MG63 (cell line): ENCODE data around the gene PRKAG2. TPM values are rescaled to one million over a fixed set of nuclear protein-coding genes. Genes with fewer than 3 reads are reported as not detected.

Source experiments
- DNase-seq: peaks from one replicate; pipeline ENCODE4 v3.0.0-alpha.2; 2020
- H3K27me3 ChIP-seq: fragments of 250-450 bp; sonication (Bioruptor Pico); 2 replicates; pipeline ENCODE4 v1.5.1; 2020; ENCODE audit warnings: mild to moderate bottlenecking, moderate library complexity
- H3K36me3 ChIP-seq: fragments of 250-450 bp; sonication (Bioruptor Pico); 2 replicates; pipeline ENCODE4 v1.5.1; 2020; ENCODE audit warnings: mild to moderate bottlenecking, moderate library complexity
- H3K4me3 ChIP-seq: fragments of 250-450 bp; sonication (Bioruptor Pico); 2 replicates; pipeline ENCODE4 v1.5.1; 2020; ENCODE audit warnings: mild to moderate bottlenecking, moderate library complexity
- H3K9me3 ChIP-seq: fragments of 250-450 bp; sonication (Bioruptor Pico); 2 replicates; pipeline ENCODE4 v1.5.1; 2020; ENCODE audit warnings: mild to moderate bottlenecking, moderate library complexity
- total RNA-seq: library from RNA; depleted of rRNA; stranded (reverse); fragments of >200 nt; shearing (Covaris generic); gene quantifications from 2 replicates; pipeline ENCODE4 v1.2.3, GENCODE V29; 2014; ENCODE audit warnings: low replicate concordance

PRKAG2 gene
- total RNA-seq, 1 experiment from 2014 or later = 15.2 TPM

- Histone ChIP-seq H3K36me3 (no peaks in the 10 kb centered on the region), H3K27me3 (no peaks in the 10 kb centered on the region), H3K4me3 (no peak overlapping the region), H3K9me3 (peaks cover 2% of the 10 kb centered on the region; the same call in 1 of the 2 replicates)
- no peak for DNase-seq
Observed at GRCh38 chr7:151645311-151645710, 231.6 kb downstream of the PRKAG2 start.

DNA sequence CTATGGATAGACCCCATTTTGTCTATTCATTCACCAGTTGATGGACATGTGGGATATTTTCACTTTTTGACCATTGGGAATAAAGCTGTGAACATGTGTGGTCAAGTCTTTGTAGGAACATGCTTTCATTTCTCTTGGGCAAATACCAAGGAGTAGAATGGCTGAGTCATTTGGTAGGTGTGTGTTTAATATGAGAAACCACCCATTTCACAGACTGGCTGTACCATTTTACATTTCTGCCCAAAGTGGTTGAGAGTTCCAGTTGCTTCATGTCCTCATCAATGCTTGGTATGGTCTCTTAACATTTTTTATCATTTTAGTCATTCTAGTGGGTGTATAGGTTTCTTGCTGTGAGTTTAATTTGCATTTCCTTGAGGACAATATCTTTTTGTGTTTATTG lies 232.4 kb downstream of the PRKAG2 start:
- Histone ChIP-seq H3K9me3 (peaks cover 2% of the 10 kb centered on the region; the same call in 1 of the 2 replicates), H3K27me3 (no peaks in the 10 kb centered on the region), H3K36me3 (no peaks in the 10 kb centered on the region), H3K4me3 (no peak overlapping the region)
- no peak for DNase-seq

DNA sequence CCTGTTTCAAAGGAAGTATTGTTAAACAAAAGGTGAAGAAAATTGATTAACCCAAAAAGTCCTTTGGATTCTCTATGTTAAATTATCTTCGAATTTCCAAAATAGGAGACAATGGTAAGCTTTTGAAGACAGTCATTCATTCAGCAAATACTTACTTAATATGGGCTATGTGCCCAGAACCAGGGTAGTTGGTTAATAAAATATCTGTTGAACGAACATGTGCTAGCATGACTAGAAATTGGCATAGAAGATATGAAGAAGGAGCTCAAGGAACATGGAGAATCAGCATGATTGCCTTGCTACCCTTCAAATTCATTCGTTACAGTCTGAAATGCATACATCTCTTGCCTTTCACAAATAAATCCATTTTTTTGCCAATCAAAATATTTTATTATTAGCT lies 234.2 kb downstream of the PRKAG2 start:
- Histone ChIP-seq H3K27me3 (no peaks in the 10 kb centered on the region), H3K9me3 (peaks cover 2% of the 10 kb centered on the region; the same call in 1 of the 2 replicates), H3K36me3 (no peaks in the 10 kb centered on the region), H3K4me3 (no peak overlapping the region)
- DNase-seq = no peak

DNA sequence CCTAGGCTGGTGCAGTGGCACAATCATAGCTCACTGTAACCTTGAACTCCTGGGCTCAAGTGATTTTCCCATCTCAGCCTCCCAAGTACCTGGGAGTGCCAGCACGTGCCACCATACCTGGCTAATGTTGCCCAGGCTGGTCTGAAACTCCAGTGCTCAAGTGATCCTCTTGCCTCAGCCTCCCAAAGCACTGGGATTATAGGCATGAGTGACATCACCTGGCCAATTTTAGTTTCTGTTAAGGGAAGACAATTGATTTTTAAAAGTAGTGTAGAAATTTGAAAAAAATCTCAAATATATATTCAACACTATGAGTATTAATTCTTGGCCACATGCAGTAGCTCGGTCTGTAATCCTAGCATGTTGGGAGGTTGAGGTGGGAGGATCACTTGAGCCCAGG lies 235.3 kb downstream of the PRKAG2 start:
- peaks cover 2% of the 10 kb centered on the region; the same call in 1 of the 2 replicates for H3K9me3 ChIP-seq
- no peak overlapping the region for H3K4me3 ChIP-seq
- no peaks in the 10 kb centered on the region for H3K27me3 ChIP-seq
- no peak for DNase-seq
- H3K36me3 ChIP-seq = no peaks in the 10 kb centered on the region

DNA sequence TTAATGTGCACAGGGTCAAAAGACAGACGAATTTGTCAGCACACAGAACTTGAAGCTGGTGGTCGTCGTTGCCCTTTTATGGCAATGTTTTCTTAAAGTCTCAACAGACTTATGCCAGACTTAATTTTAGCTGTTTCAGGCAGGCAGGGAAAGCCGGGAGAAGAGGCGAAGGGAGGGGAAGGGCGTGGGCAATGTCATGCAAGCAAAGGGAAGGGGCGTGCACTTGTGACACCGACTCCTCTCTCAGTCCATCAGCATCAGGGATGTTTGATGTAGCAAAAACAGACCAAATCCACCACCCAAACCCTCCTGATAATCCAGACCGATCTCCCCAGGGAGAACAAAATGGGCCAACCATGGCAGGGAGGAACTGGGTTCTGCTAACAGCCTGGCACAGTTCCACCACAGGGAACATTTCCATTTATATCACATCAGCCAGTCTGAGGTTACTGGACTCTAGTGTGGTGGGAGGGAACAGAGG lies 239.1 kb downstream of the PRKAG2 start:
- no peak for DNase-seq

DNA sequence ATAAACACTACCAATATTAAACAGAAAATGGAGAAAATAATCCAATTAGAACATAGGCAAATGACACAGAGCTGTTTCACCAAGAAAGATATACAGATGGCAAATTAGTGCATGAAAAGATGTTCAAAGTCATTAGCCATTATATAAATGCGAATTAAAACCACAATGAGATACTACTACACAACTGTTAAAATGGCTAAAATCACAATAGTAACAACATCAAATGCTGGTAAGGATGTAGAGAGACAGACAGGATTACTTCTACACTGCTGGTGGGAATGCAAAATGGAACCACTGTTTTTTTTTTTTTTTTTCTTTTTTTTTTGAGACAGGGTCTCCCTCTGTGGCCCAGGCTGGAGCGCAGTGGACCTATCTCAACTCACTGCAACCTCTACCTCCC lies 242.3 kb downstream of the PRKAG2 start:
- H3K9me3 ChIP-seq = no peaks in the 10 kb centered on the region
- no peaks in the 10 kb centered on the region for H3K36me3 ChIP-seq
- H3K4me3 ChIP-seq = no peak overlapping the region
- no peak for DNase-seq
- no peaks in the 10 kb centered on the region for H3K27me3 ChIP-seq

More for the DNA sequence above, 239.1 kb downstream of the PRKAG2 start:
- Histone ChIP-seq H3K9me3 (no peaks in the 10 kb centered on the region), H3K36me3 (no peaks in the 10 kb centered on the region), H3K4me3 (no peak overlapping the region), H3K27me3 (no peaks in the 10 kb centered on the region)

GRCh38 chr7:151633516-151633812 lies 243.5 kb downstream of the PRKAG2 start:
- DNase-seq = no peak
- Histone ChIP-seq H3K36me3 (no peaks in the 10 kb centered on the region), H3K27me3 (no peaks in the 10 kb centered on the region), H3K4me3 (no peak overlapping the region), H3K9me3 (no peaks in the 10 kb centered on the region)

DNA sequence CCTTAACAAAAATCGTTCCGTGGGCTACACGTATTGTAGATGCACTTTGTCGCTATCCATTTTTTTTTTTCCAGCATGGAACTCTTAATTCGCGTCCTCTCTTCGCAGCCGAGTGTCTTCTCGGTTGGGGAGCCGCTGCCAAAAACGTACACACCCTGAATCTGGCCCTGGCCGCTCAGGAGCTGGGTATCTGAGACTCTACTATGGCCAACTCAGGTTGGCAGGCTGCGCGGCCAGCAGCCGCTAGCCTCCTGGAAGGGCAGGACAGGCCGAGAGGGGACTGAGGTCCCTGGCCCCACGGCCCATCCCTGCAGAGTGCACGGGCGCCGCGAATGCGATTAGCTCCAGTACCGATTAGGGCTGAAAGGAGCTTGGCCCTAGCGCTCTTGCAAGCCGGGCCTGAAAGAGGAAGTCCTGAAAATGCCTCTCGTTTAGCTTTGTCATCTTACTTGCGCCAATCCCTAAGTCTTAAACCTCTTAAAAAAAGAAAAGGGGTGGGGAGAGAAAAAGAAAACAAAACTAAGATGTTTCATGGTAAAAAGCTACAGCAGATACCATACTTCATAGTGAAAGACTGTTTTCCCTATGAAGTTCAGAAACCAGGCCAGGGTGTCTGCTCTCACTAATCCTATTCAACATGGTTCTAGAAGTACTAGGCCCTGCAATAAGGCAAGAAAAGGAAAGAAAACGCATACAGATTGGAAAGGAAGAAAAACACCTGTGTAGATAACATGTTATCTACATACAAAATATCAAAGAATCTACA lies 244.0 kb downstream of the PRKAG2 start:
- Histone ChIP-seq H3K36me3 (no peaks in the 10 kb centered on the region), H3K4me3 (no peak overlapping the region), H3K27me3 (no peaks in the 10 kb centered on the region), H3K9me3 (no peaks in the 10 kb centered on the region)
- DNase-seq = no peak

DNA sequence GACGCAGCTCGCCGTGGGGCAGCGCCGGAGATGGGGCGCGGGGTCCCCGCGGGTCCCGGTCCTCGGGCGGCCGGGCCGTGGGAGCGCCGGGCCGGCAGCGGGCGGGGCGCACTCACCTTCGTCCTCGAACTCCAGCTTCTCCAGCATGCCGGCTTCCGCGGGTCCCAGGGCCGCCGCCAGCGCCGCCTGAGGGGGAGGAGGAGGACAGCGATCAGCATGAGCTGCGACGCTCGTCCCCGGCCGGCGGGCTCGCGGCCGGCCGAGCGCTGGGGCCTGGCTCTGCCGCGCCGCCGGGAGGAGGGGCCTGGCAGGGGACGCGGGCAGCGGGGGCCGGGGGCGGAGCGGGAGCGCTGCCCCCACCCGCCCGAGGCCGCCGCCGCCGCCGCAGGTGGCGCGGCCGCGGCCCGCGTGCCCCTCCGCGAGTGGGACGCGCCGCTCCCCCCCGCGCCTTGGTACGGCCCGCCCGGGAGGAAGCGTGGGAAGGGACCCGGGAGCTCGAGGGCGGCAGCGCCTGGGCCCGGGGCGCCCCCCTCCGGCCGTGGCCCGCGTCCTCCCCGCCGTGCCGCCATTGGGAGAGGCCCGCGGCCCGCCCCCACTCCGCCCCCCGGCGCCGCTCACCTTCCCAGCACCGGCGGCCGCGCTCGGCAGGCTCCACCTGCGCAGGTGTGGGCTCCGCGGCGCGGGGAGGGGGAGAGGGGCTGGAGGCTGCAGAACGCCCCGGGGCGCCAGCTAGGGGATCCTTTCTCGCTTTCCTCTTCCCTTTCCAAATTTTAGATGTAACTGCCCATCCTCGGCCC lies 244.8 kb downstream of the PRKAG2 start:
- no peaks in the 10 kb centered on the region for H3K9me3 ChIP-seq
- no peaks in the 10 kb centered on the region for H3K27me3 ChIP-seq
- peak; percentile 64 for DNase-seq
- H3K4me3 ChIP-seq = peak overlapping the region; percentile 59
- no peaks in the 10 kb centered on the region for H3K36me3 ChIP-seq

- H3K36me3 ChIP-seq = no peaks in the 10 kb centered on the region
- DNase-seq = peak; percentile 27
- H3K27me3 ChIP-seq = no peaks in the 10 kb centered on the region
- no peaks in the 10 kb centered on the region for H3K9me3 ChIP-seq
- H3K4me3 ChIP-seq = peak overlapping the region; percentile 59
Observed at GRCh38 chr7:151631570-151631952, 245.4 kb downstream of the PRKAG2 start.

DNA sequence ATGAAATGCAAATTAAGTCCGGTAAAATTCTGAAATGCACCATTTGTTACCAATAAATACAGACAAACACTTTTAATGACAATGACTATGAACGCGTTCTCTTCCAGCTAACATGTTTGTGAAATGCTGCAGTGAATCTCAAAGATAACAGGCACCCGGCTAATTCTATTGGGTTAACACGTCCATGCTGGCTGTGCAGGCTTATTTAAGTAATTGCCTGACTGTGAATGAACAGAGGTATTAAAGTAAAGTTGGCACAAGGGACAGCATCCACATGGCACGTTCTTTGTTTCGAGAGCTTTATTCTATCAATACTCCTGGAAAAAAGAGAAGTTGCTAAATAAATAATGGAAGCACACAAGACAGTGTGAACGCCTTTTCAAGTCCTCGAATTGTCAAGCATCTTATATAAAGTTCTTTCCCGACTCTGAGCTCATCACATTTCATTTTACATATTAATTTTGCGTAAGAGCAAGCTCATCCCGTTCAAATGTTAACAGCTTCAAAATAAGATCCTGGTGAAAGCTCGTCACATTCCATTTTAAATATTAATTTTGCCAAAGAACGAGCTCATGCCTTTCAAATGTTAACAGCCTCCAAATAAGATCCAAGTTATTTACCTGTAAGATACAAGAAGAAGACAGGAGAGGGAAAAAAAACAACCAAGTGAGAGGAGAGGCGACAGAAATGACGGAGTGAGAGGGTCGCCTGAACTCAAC lies 245.9 kb downstream of the PRKAG2 start:
- no peaks in the 10 kb centered on the region for H3K36me3 ChIP-seq
- H3K4me3 ChIP-seq = peak overlapping the region; percentile 59
- DNase-seq = no peak
- no peaks in the 10 kb centered on the region for H3K27me3 ChIP-seq
- H3K9me3 ChIP-seq = no peaks in the 10 kb centered on the region

GRCh38 chr7:151630358-151630757 lies 246.6 kb downstream of the PRKAG2 start:
- no peak overlapping the region for H3K4me3 ChIP-seq
- H3K27me3 ChIP-seq = no peaks in the 10 kb centered on the region
- no peak for DNase-seq
- H3K36me3 ChIP-seq = no peaks in the 10 kb centered on the region
- H3K9me3 ChIP-seq = no peaks in the 10 kb centered on the region

GRCh38 chr7:151629713-151630272 lies 247.1 kb downstream of the PRKAG2 start:
- Histone ChIP-seq H3K36me3 (no peaks in the 10 kb centered on the region), H3K9me3 (no peaks in the 10 kb centered on the region), H3K4me3 (no peak overlapping the region), H3K27me3 (no peaks in the 10 kb centered on the region)
- DNase-seq = no peak

DNA sequence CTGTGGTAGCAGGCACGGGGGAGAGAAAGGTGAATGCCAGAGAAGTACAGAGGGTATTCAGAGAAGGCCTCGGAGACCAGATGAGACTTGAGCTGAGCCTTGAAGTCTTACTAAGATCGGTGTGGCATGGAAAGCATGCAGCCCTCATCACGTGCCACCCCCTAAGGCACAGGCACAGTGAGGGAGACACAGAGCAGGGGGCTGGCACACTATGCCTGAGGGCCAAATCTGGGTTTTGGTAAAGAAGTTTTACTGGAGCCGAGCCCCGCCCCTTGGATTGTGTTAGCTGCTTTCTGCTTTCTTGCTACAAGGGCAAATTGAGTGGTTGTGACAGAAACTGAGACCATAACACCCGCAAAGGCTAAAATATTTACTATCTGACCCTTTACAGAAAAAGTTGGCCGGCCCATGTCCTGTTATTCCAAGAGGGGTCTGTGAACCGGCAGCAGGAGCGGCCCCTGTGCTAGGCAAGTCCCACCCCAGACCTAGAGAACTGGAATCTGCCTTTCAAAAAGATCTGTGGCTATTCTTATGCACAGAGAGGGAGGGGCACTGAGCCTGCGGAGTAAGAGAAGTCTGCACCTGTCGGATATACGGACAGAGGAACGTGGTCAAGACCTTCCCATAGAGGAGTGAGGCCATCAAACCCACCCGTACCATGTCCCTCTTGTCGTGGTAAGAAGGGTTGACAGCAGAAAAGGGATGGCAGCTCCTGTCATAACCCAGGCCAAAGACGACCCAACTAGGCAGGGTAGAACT lies 247.9 kb downstream of the PRKAG2 start:
- H3K4me3 ChIP-seq = no peak overlapping the region
- DNase-seq = no peak
- H3K36me3 ChIP-seq = no peaks in the 10 kb centered on the region
- no peaks in the 10 kb centered on the region for H3K27me3 ChIP-seq
- no peaks in the 10 kb centered on the region for H3K9me3 ChIP-seq

DNA sequence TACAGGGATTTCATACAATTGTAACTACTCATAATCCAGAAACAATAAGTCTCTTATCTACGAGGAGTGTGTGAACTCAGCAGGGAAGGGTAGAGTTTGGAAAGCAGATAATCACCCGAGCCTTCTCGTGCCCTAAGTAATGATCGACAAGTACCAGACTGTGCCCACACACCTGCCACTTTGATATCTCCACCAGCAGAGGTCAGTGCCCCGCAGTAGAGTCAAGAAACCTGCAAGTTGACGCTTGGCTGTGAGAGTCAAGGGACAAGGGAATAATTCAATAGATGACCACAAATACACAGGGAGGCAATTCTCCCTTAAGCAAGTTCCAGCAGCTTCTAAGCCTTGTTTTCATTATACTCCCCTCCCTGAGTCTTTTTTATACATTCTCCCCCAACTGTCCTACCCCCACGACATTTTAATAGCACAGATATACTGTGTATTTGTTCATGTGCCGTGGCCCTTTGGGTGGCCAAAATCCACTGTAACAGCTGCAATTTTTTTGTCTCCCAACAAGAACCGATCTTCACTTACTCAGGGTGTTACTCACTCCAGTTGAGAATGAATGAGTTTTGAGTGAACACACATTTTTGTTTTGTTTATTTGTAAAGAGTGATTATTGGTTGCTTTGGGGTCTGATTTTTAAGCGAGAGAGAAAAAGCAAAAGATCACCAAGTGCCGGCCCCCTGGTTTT lies 250.3 kb downstream of the PRKAG2 start:
- no peaks in the 10 kb centered on the region for H3K27me3 ChIP-seq
- no peak overlapping the region for H3K4me3 ChIP-seq
- no peaks in the 10 kb centered on the region for H3K36me3 ChIP-seq
- no peak for DNase-seq
- H3K9me3 ChIP-seq = no peaks in the 10 kb centered on the region

DNA sequence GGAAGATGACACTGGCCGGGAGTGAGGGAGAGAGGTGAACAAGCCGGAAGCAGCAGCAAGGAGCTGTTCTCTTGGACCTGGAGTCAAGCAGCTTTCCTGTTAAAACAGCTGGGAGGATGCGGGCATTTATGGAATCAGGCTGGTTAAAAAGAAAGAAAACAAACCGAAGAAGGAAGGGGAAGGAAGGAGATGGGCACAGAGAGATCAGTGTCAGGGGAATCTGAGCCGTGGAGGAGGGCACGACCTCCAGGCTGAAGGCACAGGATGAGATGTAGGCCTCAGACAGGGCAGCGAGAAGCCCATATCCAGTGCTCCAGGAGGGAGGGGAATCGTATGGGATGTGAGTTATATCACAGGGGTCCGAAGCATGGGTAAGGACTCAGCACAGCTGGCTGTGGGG lies 251.3 kb downstream of the PRKAG2 start:
- H3K36me3 ChIP-seq = no peaks in the 10 kb centered on the region
- DNase-seq = no peak
- H3K4me3 ChIP-seq = no peak overlapping the region
- H3K9me3 ChIP-seq = no peaks in the 10 kb centered on the region
- H3K27me3 ChIP-seq = no peaks in the 10 kb centered on the region
